ENCODE measurements around the gene OLIG1.
A peak's percentile ranks its signal among the peaks of the same experiment; 100 is the strongest.

The OLIG1 gene

GRCh38 chr21:33069994-33070743 is at the start of gene OLIG1:
TSS of gene OLIG1 (plus strand) at chr21:33070141. CDS start at chr21:33070247, 106 bp downstream.
- Histone ChIP-seq H3K27ac (no peak within 1 kb of the TSS), H3K4me3 (peak within 1 kb of the TSS in 6 of 7 experiments; percentile 4 to 34 (median 21))

DNA sequence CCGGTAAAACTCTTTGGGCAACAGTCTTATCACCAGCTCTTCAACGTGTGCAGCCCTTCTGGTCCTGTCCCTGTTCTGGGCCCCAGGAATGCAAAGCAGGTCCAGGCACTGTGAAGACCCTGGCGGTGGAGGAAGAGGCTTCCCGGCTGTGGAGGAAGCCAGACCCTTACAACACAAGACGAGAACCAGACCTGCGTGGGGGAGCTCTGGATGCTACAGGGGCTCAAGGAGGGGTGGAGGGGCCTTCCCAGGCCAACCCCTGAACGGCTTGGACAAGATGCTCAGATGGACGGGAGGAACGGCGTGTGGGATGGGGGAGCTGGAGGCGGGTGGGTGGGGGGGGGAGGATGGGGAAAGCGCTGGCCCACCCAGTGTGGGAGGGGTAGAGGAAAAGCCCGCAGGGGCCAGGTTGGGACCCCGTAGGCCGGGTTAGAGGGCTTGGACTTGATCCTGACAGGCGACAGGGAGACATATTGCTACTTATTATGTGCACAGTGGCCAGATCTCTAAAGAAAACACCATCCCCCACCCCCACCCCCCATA is 49.3 kb upstream of the OLIG1 start:
- H3K27ac ChIP-seq, result no peak overlapping the region
- no peak overlapping the region for H3K4me3 ChIP-seq

GRCh38 chr21:33021150-33021549 is 48.8 kb upstream of the OLIG1 start:
- Histone ChIP-seq H3K4me3 (no peak overlapping the region), H3K27ac (no peak overlapping the region)

GRCh38 chr21:33021667-33022066 is 48.3 kb upstream of the OLIG1 start:
- no peak overlapping the region for H3K27ac ChIP-seq
- no peak overlapping the region for H3K4me3 ChIP-seq

DNA sequence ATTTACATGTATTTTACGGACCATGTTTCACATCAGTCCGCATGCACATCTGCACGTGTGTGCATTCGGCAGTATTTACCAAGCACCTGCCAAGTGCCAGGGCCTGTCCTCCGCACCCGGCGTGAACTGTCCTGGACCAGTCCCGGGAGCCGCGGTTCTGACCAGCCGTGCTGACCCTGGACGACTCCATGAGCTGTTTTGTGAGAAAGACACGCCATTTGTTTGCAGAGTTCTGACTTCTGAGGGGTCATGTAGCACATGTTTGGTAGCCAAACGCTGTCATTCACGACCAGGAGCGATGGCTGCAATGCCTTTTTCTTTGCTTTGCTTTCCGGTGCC is 47.5 kb upstream of the OLIG1 start:
- H3K27ac ChIP-seq, result no peak overlapping the region
- H3K4me3 ChIP-seq, result no peak overlapping the region

GRCh38 chr21:33022828-33023573 is 46.9 kb upstream of the OLIG1 start:
- no peak overlapping the region for H3K27ac ChIP-seq
- H3K4me3 ChIP-seq, result no peak overlapping the region

GRCh38 chr21:33023574-33024200 is 46.3 kb upstream of the OLIG1 start:
- H3K4me3 ChIP-seq, result no peak overlapping the region

GRCh38 chr21:33024201-33025103 is 45.5 kb upstream of the OLIG1 start:
- no peak overlapping the region for H3K4me3 ChIP-seq
- no peak overlapping the region for H3K27ac ChIP-seq

More at GRCh38 chr21:33023574-33024200, 46.3 kb upstream of the OLIG1 start:
- H3K27ac ChIP-seq, result no peak overlapping the region

DNA sequence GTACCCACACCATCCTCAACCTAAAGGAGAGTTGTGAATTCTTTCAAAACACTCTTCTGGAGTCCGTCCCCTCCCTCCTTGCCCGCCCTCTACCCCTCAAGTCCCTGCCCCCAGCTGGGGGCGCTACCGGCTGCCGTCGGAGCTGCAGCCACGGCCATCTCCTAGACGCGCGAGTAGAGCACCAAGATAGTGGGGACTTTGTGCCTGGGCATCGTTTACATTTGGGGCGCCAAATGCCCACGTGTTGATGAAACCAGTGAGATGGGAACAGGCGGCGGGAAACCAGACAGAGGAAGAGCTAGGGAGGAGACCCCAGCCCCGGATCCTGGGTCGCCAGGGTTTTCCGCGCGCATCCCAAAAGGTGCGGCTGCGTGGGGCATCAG is 44.8 kb upstream of the OLIG1 start:
- Histone ChIP-seq H3K4me3 (no peak overlapping the region), H3K27ac (no peak overlapping the region)

DNA sequence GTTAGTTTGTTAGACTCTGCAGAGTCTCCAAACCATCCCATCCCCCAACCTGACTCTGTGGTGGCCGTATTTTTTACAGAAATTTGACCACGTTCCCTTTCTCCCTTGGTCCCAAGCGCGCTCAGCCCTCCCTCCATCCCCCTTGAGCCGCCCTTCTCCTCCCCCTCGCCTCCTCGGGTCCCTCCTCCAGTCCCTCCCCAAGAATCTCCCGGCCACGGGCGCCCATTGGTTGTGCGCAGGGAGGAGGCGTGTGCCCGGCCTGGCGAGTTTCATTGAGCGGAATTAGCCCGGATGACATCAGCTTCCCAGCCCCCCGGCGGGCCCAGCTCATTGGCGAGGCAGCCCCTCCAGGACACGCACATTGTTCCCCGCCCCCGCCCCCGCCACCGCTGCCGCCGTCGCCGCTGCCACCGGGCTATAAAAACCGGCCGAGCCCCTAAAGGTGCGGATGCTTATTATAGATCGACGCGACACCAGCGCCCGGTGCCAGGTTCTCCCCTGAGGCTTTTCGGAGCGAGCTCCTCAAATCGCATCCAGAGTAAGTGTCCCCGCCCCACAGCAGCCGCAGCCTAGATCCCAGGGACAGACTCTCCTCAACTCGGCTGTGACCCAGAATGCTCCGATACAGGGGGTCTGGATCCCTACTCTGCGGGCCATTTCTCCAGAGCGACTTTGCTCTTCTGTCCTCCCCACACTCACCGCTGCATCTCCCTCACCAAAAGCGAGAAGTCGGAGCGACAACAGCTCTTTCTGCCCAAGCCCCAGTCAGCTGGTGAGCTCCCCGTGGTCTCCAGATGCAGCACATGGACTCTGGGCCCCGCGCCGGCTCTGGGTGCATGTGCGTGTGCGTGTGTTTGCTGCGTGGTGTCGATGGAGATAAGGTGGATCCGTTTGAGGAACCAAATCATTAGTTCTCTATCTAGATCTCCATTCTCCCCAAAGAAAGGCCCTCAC is 44.2 kb upstream of the OLIG1 start, which contains the start of gene OLIG2:
Gene OLIG2 (plus strand): TSS at position 447 of the 954 bp plus-strand sequence. CDS start 928 bp downstream, outside the sequence.
- Histone ChIP-seq H3K4me3 (no peak within 1 kb of the TSS), H3K27ac (no peak within 1 kb of the TSS)

GRCh38 chr21:33026443-33026858 is 43.5 kb upstream of the OLIG1 start:
- H3K4me3 ChIP-seq, result no peak overlapping the region
- H3K27ac ChIP-seq, result no peak overlapping the region

- H3K4me3 ChIP-seq, result no peak overlapping the region
- H3K27ac ChIP-seq, result no peak overlapping the region
These were observed 43.0 kb upstream of the OLIG1 start for GRCh38 chr21:33026878-33027400.

DNA sequence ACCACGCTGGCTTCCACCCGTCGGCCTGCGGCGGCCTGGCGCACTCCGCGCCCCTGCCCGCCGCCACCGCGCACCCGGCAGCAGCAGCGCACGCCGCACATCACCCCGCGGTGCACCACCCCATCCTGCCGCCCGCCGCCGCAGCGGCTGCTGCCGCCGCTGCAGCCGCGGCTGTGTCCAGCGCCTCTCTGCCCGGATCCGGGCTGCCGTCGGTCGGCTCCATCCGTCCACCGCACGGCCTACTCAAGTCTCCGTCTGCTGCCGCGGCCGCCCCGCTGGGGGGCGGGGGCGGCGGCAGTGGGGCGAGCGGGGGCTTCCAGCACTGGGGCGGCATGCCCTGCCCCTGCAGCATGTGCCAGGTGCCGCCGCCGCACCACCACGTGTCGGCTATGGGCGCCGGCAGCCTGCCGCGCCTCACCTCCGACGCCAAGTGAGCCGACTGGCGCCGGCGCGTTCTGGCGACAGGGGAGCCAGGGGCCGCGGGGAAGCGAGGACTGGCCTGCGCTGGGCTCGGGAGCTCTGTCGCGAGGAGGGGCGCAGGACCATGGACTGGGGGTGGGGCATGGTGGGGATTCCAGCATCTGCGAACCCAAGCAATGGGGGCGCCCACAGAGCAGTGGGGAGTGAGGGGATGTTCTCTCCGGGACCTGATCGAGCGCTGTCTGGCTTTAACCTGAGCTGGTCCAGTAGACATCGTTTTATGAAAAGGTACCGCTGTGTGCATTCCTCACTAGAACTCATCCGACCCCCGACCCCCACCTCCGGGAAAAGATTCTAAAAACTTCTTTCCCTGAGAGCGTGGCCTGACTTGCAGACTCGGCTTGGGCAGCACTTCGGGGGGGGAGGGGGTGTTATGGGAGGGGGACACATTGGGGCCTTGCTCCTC is 42.3 kb upstream of the OLIG1 start:
- no peak overlapping the region for H3K27ac ChIP-seq
- no peak overlapping the region for H3K4me3 ChIP-seq

- H3K4me3 ChIP-seq, result no peak overlapping the region
- H3K27ac ChIP-seq, result no peak overlapping the region
These were observed 41.7 kb upstream of the OLIG1 start for GRCh38 chr21:33028287-33028670.

DNA sequence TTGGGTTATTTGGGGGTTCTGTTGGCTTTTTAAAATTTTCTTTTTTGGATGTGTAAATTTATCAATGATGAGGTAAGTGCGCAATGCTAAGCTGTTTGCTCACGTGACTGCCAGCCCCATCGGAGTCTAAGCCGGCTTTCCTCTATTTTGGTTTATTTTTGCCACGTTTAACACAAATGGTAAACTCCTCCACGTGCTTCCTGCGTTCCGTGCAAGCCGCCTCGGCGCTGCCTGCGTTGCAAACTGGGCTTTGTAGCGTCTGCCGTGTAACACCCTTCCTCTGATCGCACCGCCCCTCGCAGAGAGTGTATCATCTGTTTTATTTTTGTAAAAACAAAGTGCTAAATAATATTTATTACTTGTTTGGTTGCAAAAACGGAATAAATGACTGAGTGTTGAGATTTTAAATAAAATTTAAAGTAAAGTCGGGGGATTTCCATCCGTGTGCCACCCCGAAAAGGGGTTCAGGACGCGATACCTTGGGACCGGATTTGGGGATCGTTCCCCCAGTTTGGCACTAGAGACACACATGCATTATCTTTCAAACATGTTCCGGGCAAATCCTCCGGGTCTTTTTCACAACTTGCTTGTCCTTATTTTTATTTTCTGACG is 41.1 kb upstream of the OLIG1 start:
- Histone ChIP-seq H3K4me3 (no peak overlapping the region), H3K27ac (no peak overlapping the region)

DNA sequence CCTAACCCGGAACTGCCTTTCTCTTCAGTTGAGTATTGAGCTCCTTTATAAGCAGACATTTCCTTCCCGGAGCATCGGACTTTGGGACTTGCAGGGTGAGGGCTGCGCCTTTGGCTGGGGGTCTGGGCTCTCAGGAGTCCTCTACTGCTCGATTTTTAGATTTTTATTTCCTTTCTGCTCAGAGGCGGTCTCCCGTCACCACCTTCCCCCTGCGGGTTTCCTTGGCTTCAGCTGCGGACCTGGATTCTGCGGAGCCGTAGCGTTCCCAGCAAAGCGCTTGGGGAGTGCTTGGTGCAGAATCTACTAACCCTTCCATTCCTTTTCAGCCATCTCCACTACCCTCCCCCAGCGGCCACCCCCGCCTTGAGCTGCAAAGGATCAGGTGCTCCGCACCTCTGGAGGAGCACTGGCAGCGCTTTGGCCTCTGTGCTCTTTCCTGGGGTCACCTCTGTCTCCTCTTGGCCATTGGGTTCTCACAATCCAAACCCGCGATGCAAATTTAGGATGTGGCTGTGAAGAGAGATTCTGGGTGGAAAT is 40.5 kb upstream of the OLIG1 start:
- Histone ChIP-seq H3K4me3 (no peak overlapping the region), H3K27ac (no peak overlapping the region)

Measured in skin epidermis (tissue), 12 donors.